Activated naive CD4-positive, alpha-beta T cell treated with anti-CD3 and anti-CD28 coated beads for 36 hours (primary cell): ENCODE results near the gene ANKRD16. TPM values are rescaled to one million over a fixed set of nuclear protein-coding genes. Genes with fewer than 3 reads are reported as not detected.
"Not testable (repeated sequence)": the region's sequence is repeated elsewhere in the genome, so short reads cannot be mapped to it uniquely, and the experiment has no call there.

Experiments
- CTCF ChIA-PET: fragments of 350-600 bp; sonication (Branson Sonifier 250); formaldehyde crosslinking; loops from one replicate; lab custom pipeline; 2021; ENCODE audit warnings: antibody characterized with exemption; lab: Charles Lee
- DNase-seq: peaks from one replicate; pipeline ENCODE4 v3.0.0-alpha.2; 2020
- H3K27ac Mint-ChIP-seq: one replicate; pipeline ENCODE4 v1.8.0; 2021; ENCODE audit warnings: mild to moderate bottlenecking, mixed read lengths
- H3K27me3 Mint-ChIP-seq: one replicate; pipeline ENCODE4 v1.8.0; 2021; ENCODE audit warnings: low read depth, mixed read lengths
- H3K36me3 Mint-ChIP-seq: one replicate; pipeline ENCODE4 v1.8.0; 2021; ENCODE audit warnings: low read depth, mixed read lengths
- H3K4me1 Mint-ChIP-seq: one replicate; pipeline ENCODE4 v1.8.0; 2021; ENCODE audit warnings: low read depth, mixed read lengths
- H3K4me3 Mint-ChIP-seq: one replicate; pipeline ENCODE4 v1.8.0; 2021; ENCODE audit warnings: mild to moderate bottlenecking, moderate library complexity, mixed read lengths
- H3K9me3 Mint-ChIP-seq: one replicate; pipeline ENCODE4 v1.8.0; 2021; ENCODE audit warnings: mixed read lengths
- intact Hi-C: fragments of 100-400 bp; cut with micrococcal nuclease; formaldehyde crosslinking; loops from one replicate; pipeline ENCODE4 v1.15.1; 2023
- total RNA-seq, 2 experiments: library from RNA; stranded (reverse); gene quantifications; one replicate each; pipeline ENCODE4 v1.2.3, GENCODE V29; 2021

The ANKRD16 gene
- total RNA-seq, 2 experiments from 2014 or later = 3.6 to 3.9 TPM

- H3K27me3 Mint-ChIP-seq = no peaks in the 10 kb centered on the region
- no peak for DNase-seq
- no peak overlapping the region for H3K4me3 Mint-ChIP-seq
- intact Hi-C loops = no loop called here
- peaks cover 34% of the 10 kb centered on the region for H3K4me1 Mint-ChIP-seq
- peak overlapping the region; percentile 61 for H3K27ac Mint-ChIP-seq
- no peaks in the 10 kb centered on the region for H3K9me3 Mint-ChIP-seq
- CTCF ChIA-PET = interaction anchor here (0.7 to 1.6 kb wide), 6 partner anchors 29 to 214 kb away, joined by 3 to 7 read pairs (median 4); partner anchors contain the start of gene GDI2
- no peaks in the 10 kb centered on the region for H3K36me3 Mint-ChIP-seq
These were observed 45.9 kb downstream of the ANKRD16 start for GRCh38 chr10:5843686-5844344.

- H3K4me3 Mint-ChIP-seq = no peak overlapping the region
- H3K27me3 Mint-ChIP-seq = no peaks in the 10 kb centered on the region
- H3K9me3 Mint-ChIP-seq = no peaks in the 10 kb centered on the region
- no peaks in the 10 kb centered on the region for H3K36me3 Mint-ChIP-seq
- CTCF ChIA-PET = no interaction called here
- intact Hi-C loops = no loop called here
- DNase-seq = no peak
- H3K27ac Mint-ChIP-seq = no peak overlapping the region
- H3K4me1 Mint-ChIP-seq = peaks cover 34% of the 10 kb centered on the region
These were observed 47.7 kb downstream of the ANKRD16 start for GRCh38 chr10:5841965-5842364.

GRCh38 chr10:5840314-5841307 is 49.1 kb downstream of the ANKRD16 start:
- intact Hi-C loops = no loop called here
- H3K4me1 Mint-ChIP-seq = peaks cover 24% of the 10 kb centered on the region
- DNase-seq = no peak
- H3K27me3 Mint-ChIP-seq = no peaks in the 10 kb centered on the region
- CTCF ChIA-PET = no interaction called here
- H3K9me3 Mint-ChIP-seq = no peaks in the 10 kb centered on the region
- no peak overlapping the region for H3K27ac Mint-ChIP-seq
- no peaks in the 10 kb centered on the region for H3K36me3 Mint-ChIP-seq
- no peak overlapping the region for H3K4me3 Mint-ChIP-seq

- DNase-seq, H3K27me3 Mint-ChIP-seq, H3K36me3 Mint-ChIP-seq, H3K4me1 Mint-ChIP-seq, H3K4me3 Mint-ChIP-seq, intact Hi-C loops, H3K9me3 Mint-ChIP-seq, H3K27ac Mint-ChIP-seq, CTCF ChIA-PET: not testable (repeated sequence)
These were observed 53.5 kb downstream of the ANKRD16 start for GRCh38 chr10:5836181-5836580.

- Mint-ChIP-seq H3K36me3 (no peaks in the 10 kb centered on the region), H3K9me3 (no peaks in the 10 kb centered on the region), H3K4me1 (no peaks in the 10 kb centered on the region), H3K27me3 (no peaks in the 10 kb centered on the region), H3K27ac (no peak overlapping the region), H3K4me3 (no peak overlapping the region)
- DNase-seq = no peak
- CTCF ChIA-PET = interaction anchor here (0.6 kb wide), 1 partner anchor 343 kb away, joined by 3 read pairs; no protein-coding TSS in a partner anchor
- intact Hi-C loops = no loop called here
These were observed 54.1 kb downstream of the ANKRD16 start for GRCh38 chr10:5835446-5836095.

- CTCF ChIA-PET = no interaction called here
- Mint-ChIP-seq H3K4me1 (no peaks in the 10 kb centered on the region), H3K9me3 (no peaks in the 10 kb centered on the region), H3K4me3 (no peak overlapping the region), H3K27me3 (no peaks in the 10 kb centered on the region), H3K36me3 (no peaks in the 10 kb centered on the region), H3K27ac (no peak overlapping the region)
- intact Hi-C loops = no loop called here
- DNase-seq = no peak
These were observed 55.9 kb downstream of the ANKRD16 start for GRCh38 chr10:5833814-5834213.

GRCh38 chr10:5832946-5833345 is 56.7 kb downstream of the ANKRD16 start:
- H3K4me3 Mint-ChIP-seq = no peak overlapping the region
- no peaks in the 10 kb centered on the region for H3K36me3 Mint-ChIP-seq
- CTCF ChIA-PET = no interaction called here
- H3K27ac Mint-ChIP-seq = no peak overlapping the region
- no peaks in the 10 kb centered on the region for H3K9me3 Mint-ChIP-seq
- H3K27me3 Mint-ChIP-seq = no peaks in the 10 kb centered on the region
- no peaks in the 10 kb centered on the region for H3K4me1 Mint-ChIP-seq
- intact Hi-C loops = no loop called here
- no peak for DNase-seq

- H3K4me3 Mint-ChIP-seq = no peak overlapping the region
- intact Hi-C loops = no loop called here
These were observed 58.3 kb downstream of the ANKRD16 start for GRCh38 chr10:5831446-5831782.

GRCh38 chr10:5830629-5831445 is 58.9 kb downstream of the ANKRD16 start:
- no peak for DNase-seq
- no peaks in the 10 kb centered on the region for H3K9me3 Mint-ChIP-seq
- H3K27me3 Mint-ChIP-seq = no peaks in the 10 kb centered on the region
- no peak overlapping the region for H3K27ac Mint-ChIP-seq
- H3K4me3 Mint-ChIP-seq = no peak overlapping the region
- no peaks in the 10 kb centered on the region for H3K36me3 Mint-ChIP-seq
- no peaks in the 10 kb centered on the region for H3K4me1 Mint-ChIP-seq
- CTCF ChIA-PET = interaction anchor here (0.9 kb wide), 1 partner anchor 11 kb away, joined by 3 read pairs; no protein-coding TSS in a partner anchor
- intact Hi-C loops = no loop called here

More at GRCh38 chr10:5831446-5831782, 58.3 kb downstream of the ANKRD16 start:
- Mint-ChIP-seq H3K27me3 (no peaks in the 10 kb centered on the region), H3K36me3 (no peaks in the 10 kb centered on the region), H3K4me1 (no peaks in the 10 kb centered on the region), H3K27ac (no peak overlapping the region), H3K9me3 (no peaks in the 10 kb centered on the region)
- CTCF ChIA-PET = no interaction called here
- DNase-seq = no peak

- intact Hi-C loops = no loop called here
- Mint-ChIP-seq H3K36me3 (no peaks in the 10 kb centered on the region), H3K27me3 (no peaks in the 10 kb centered on the region), H3K4me1 (no peaks in the 10 kb centered on the region), H3K9me3 (no peaks in the 10 kb centered on the region), H3K4me3 (no peak overlapping the region), H3K27ac (no peak overlapping the region)
- CTCF ChIA-PET = no interaction called here
- no peak for DNase-seq
These were observed 60.4 kb downstream of the ANKRD16 start for GRCh38 chr10:5829267-5829666.

- Mint-ChIP-seq H3K27ac (no peak overlapping the region), H3K36me3 (no peaks in the 10 kb centered on the region), H3K4me1 (no peaks in the 10 kb centered on the region), H3K4me3 (no peak overlapping the region), H3K27me3 (no peaks in the 10 kb centered on the region), H3K9me3 (no peaks in the 10 kb centered on the region)
- intact Hi-C loops = no loop called here
- CTCF ChIA-PET = no interaction called here
- no peak for DNase-seq
These were observed 61.0 kb downstream of the ANKRD16 start for GRCh38 chr10:5828725-5829124.

GRCh38 chr10:5827841-5828240 is 61.9 kb downstream of the ANKRD16 start:
- H3K27ac Mint-ChIP-seq = no peak overlapping the region
- H3K4me3 Mint-ChIP-seq = no peak overlapping the region
- intact Hi-C loops = no loop called here
- CTCF ChIA-PET = no interaction called here
- no peaks in the 10 kb centered on the region for H3K27me3 Mint-ChIP-seq
- no peak for DNase-seq
- no peaks in the 10 kb centered on the region for H3K9me3 Mint-ChIP-seq
- H3K4me1 Mint-ChIP-seq = no peaks in the 10 kb centered on the region
- no peaks in the 10 kb centered on the region for H3K36me3 Mint-ChIP-seq
